A549 (cell line): ENCODE results near the gene PRDM5. TPM values are rescaled to one million over a fixed set of nuclear protein-coding genes. Genes with fewer than 3 reads are reported as not detected.

Source experiments
- ATAC-seq, 2 experiments: fragments of 200-7000 bp in 1 of 2; fragments of >200 bp in 1 of 2; cut with Nextera tagmentation in 1 of 2; cut with Tn5 transposase in 1 of 2; 3 replicates each; pipeline versions ENCODE4 v1.8.0 to v1.9.1; 2018 to 2020; ENCODE audit warnings: mild to moderate bottlenecking in 1 of 2, moderate library complexity in 1 of 2
- CTCF ChIA-PET: fragments of 300-600 bp; sonication (Branson Sonifier 250); formaldehyde crosslinking; extraction: SDS; loops from one replicate; lab custom pipeline; 2021; ENCODE audit warnings: antibody characterized with exemption, inconsistent platforms; lab: Yijun Ruan, JAX
- POLR2A ChIA-PET: fragments of 350-600 bp; formaldehyde crosslinking; extraction: SDS; loops from one replicate; lab custom pipeline; 2021; ENCODE audit warnings: antibody characterized with exemption, inconsistent platforms; lab: Yijun Ruan, JAX
- DNase-seq, 2 experiments: peaks; one replicate each; pipeline versions ENCODE4 v3.0.0 to v3.0.0-alpha.2; 2011 to 2016; ENCODE audit warnings: low read depth in 1 of 2, low spot score in 1 of 2
- FAIRE-seq: peaks from 2 replicates; lab custom pipeline; 2011; peaks lifted over from hg19 to GRCh38; lab: Jason Lieb, UNC
- H3K27ac ChIP-seq, 2 experiments: fragments of >200 bp; sonication (Bioruptor Twin); formaldehyde crosslinking; 3 replicates each; pipeline ENCODE4 v1.5.1; 2016 to 2017
- H3K4me1 ChIP-seq: fragments of >200 bp; sonication (Bioruptor Twin); formaldehyde crosslinking; 3 replicates; pipeline ENCODE4 v1.6.1; 2016
- H3K4me2 ChIP-seq: fragments of >200 bp; sonication (Bioruptor Twin); formaldehyde crosslinking; 3 replicates; pipeline ENCODE4 v1.6.1; 2016
- H3K4me3 ChIP-seq: fragments of >200 bp; sonication (Bioruptor Twin); formaldehyde crosslinking; 3 replicates; pipeline ENCODE4 v1.5.1; 2016
- H3K9me3 ChIP-seq: fragments of >200 bp; sonication (Bioruptor Twin); formaldehyde crosslinking; 3 replicates; pipeline ENCODE4 v1.6.1; 2016
- BHLHE40 ChIP-seq: IDR thresholded peaks from 2 replicates; pipeline ENCODE4 v1.6.1; 2012; ENCODE audit warnings: low read depth, low read length, inconsistent platforms
- CHD4 ChIP-seq: fragments of 200-600 bp; sonication (generic); IDR thresholded peaks from 2 replicates; pipeline ENCODE4 v1.6.1; 2016; ENCODE audit warnings: antibody characterized with exemption, mild to moderate bottlenecking, borderline replicate concordance
- ELK1 ChIP-seq: fragments of 150-350 bp; IDR thresholded peaks from 2 replicates; pipeline ENCODE4 v1.6.1; 2014; ENCODE audit warnings: low read depth, mild to moderate bottlenecking, low read length
- EP300 ChIP-seq, 2 experiments: fragments of >200 bp; sonication (Bioruptor Twin); formaldehyde crosslinking; IDR thresholded peaks; 2 replicates in 1 of 2; 3 replicates in 1 of 2; pipeline ENCODE4 v1.6.1; 2016 to 2017
- FOSB ChIP-seq: fragments of 250-450 bp; sonication (Bioruptor Pico); IDR thresholded peaks from 2 replicates; pipeline ENCODE4 v1.5.0; 2020; ENCODE audit warnings: mild to moderate bottlenecking, moderate library complexity
- FOSL2 ChIP-seq, 2 experiments: fragments of 450-650 bp in 1 of 2; fragments of >200 bp in 1 of 2; sonication (Bioruptor Twin) in 1 of 2; formaldehyde crosslinking; IDR thresholded peaks; 2 replicates each; pipeline versions ENCODE4 v1.5.0 to v1.6.1; 2016 to 2020; ENCODE audit warnings: mild to moderate bottlenecking in 1 of 2, moderate library complexity in 1 of 2
- GATA3 ChIP-seq: IDR thresholded peaks from 2 replicates; pipeline ENCODE4 v1.6.1; 2012; ENCODE audit warnings: borderline replicate concordance
- HDAC2 ChIP-seq: fragments of 200-600 bp; sonication (generic); IDR thresholded peaks from 2 replicates; pipeline ENCODE4 v1.6.1; 2016
- HEYL ChIP-seq: fragments of 250-450 bp; sonication (Bioruptor Pico); IDR thresholded peaks from 2 replicates; pipeline ENCODE4 v1.8.0; 2021; ENCODE audit warnings: mild to moderate bottlenecking, moderate library complexity
- HOXB5 ChIP-seq: fragments of 250-450 bp; sonication (Bioruptor Pico); IDR thresholded peaks from 2 replicates; pipeline ENCODE4 v1.5.0; 2020; ENCODE audit warnings: mild to moderate bottlenecking, moderate library complexity
- JUN ChIP-seq, 2 experiments: fragments of >200 bp; sonication (Bioruptor Twin); formaldehyde crosslinking; IDR thresholded peaks; 2 replicates in 1 of 2; 3 replicates in 1 of 2; pipeline ENCODE4 v1.6.1; 2016 to 2017
- KDM1A ChIP-seq: fragments of 200-600 bp; sonication (generic); IDR thresholded peaks from 2 replicates; pipeline ENCODE4 v1.6.1; 2016; ENCODE audit warnings: low read depth, mild to moderate bottlenecking
- KDM5A ChIP-seq: fragments of 200-600 bp; sonication (generic); IDR thresholded peaks from 2 replicates; pipeline ENCODE4 v1.6.1; 2016; ENCODE audit warnings: antibody characterized with exemption, mild to moderate bottlenecking
- MAFK ChIP-seq: fragments of 450-650 bp; IDR thresholded peaks from 2 replicates; pipeline ENCODE4 v1.6.1; 2014; ENCODE audit not compliant: partially characterized antibody
- MAZ ChIP-seq: fragments of 150-350 bp; IDR thresholded peaks from 2 replicates; pipeline ENCODE4 v1.6.1; 2014; ENCODE audit warnings: antibody characterized with exemption, low read depth, low read length, borderline replicate concordance
- NPAS2 ChIP-seq: fragments of 250-450 bp; sonication (Bioruptor Pico); IDR thresholded peaks from 2 replicates; pipeline ENCODE4 v1.8.0; 2022; ENCODE audit warnings: mild to moderate bottlenecking, moderate library complexity, borderline replicate concordance
- NR3C1 ChIP-seq: fragments of >200 bp; sonication (Bioruptor Twin); formaldehyde crosslinking; IDR thresholded peaks from 3 replicates; pipeline ENCODE4 v1.6.1; 2017
- POLR2A ChIP-seq: IDR thresholded peaks from 2 replicates; pipeline ENCODE4 v1.6.1; 2012; ENCODE audit warnings: mild to moderate bottlenecking, low read length
- POLR2AphosphoS2 ChIP-seq: conservative IDR thresholded peaks from 2 replicates; pipeline ENCODE4 v1.6.1; 2012; ENCODE audit warnings: low read length, improper control_type of control experiment, inconsistent platforms
- SMC3 ChIP-seq: fragments of >200 bp; sonication (Bioruptor Twin); formaldehyde crosslinking; IDR thresholded peaks from 3 replicates; pipeline ENCODE4 v1.6.1; 2018; ENCODE audit warnings: inconsistent platforms
- SREBF2 ChIP-seq: fragments of 450-650 bp; IDR thresholded peaks from 2 replicates; pipeline ENCODE4 v1.6.1; 2014; ENCODE audit warnings: mild to moderate bottlenecking, moderate library complexity
- ZC3H11A ChIP-seq: fragments of 450-650 bp; IDR thresholded peaks from 2 replicates; pipeline ENCODE4 v1.6.1; 2014; ENCODE audit warnings: antibody characterized with exemption, mild to moderate bottlenecking
- ZNF302 ChIP-seq: fragments of 250-450 bp; sonication (Bioruptor Pico); IDR thresholded peaks from 2 replicates; pipeline ENCODE4 v1.9.0; 2021; ENCODE audit warnings: inconsistent platforms, mild to moderate bottlenecking, moderate library complexity
- ZSCAN20 ChIP-seq: fragments of 250-450 bp; sonication (Bioruptor Pico); IDR thresholded peaks from 2 replicates; pipeline ENCODE4 v1.8.0; 2022; ENCODE audit warnings: mild to moderate bottlenecking, moderate library complexity
- WGBS: methylation state at CpG from one replicate; pipeline ENCODE4 v1.1.6; 2017; ENCODE audit errors: missing lambda C conversion rate; 5-methylcytosine and 5-hydroxymethylcytosine counted together
- polyA plus RNA-seq, 4 experiments: library from polyadenylated mRNA; depleted of rRNA in 3 of 4; stranded (reverse); fragments of >200 nt; fragmentation: RNase III in 1 of 4; extraction: RNeasy Plus Mini Kit Qiagen cat#74134 plus additional on column Dnase treatment in 1 of 4; gene quantifications; 2 replicates in 3 of 4; 3 replicates in 1 of 4; pipeline ENCODE4 v1.2.3, GENCODE V29; 2011 to 2017
- TF ChIP-seq, protein P1 (sequence below): fragments of 250-450 bp; sonication (Bioruptor Pico); IDR thresholded peaks from 2 replicates; pipeline ENCODE4 v1.5.0; 2020; ENCODE audit warnings: low read depth, mild to moderate bottlenecking, moderate library complexity
- TF ChIP-seq, protein P2 (sequence below): IDR thresholded peaks from 2 replicates; pipeline ENCODE4 v1.6.1; 2012

Gene PRDM5
- polyA plus RNA-seq, 2 of the 4 experiments (the other 2 are of a cell fraction) = 6.5 to 12.9 TPM

GRCh38 chr4:120673696-120674095, 248.8 kb downstream of the PRDM5 start:
- 44% methylated on average over 2 of the region's 3 CpGs for WGBS
- no peak overlapping the region for H3K4me2 ChIP-seq
- no peak overlapping the region for H3K4me3 ChIP-seq
- POLR2A ChIA-PET = no interaction called here
- ATAC-seq = no peak
- no peaks in the 10 kb centered on the region for H3K4me1 ChIP-seq
- no peak overlapping the region for H3K27ac ChIP-seq
- no peak for FAIRE-seq
- no peaks in the 10 kb centered on the region for H3K9me3 ChIP-seq
- no peak for TF ChIP-seq ZSCAN20
- no peak for TF ChIP-seq NR3C1
- no peak for TF ChIP-seq KDM5A
- TF ChIP-seq JUN (IDR thresholded peaks at IDR 0.05) = no peak
- no peak for TF ChIP-seq ZNF302 (CRISPR knock-in tag)
- no peak for TF ChIP-seq BHLHE40
- no peak for TF ChIP-seq KDM1A
- no peak for TF ChIP-seq EP300 (IDR thresholded peaks at IDR 0.05)
- no peak for TF ChIP-seq MAFK
- no peak for TF ChIP-seq GATA3
- no peak for DNase-seq
- CTCF ChIA-PET = no interaction called here

- POLR2A ChIA-PET = no interaction called here
- Histone ChIP-seq H3K4me3 (no peak overlapping the region), H3K4me2 (no peak overlapping the region), H3K27ac (no peak overlapping the region), H3K9me3 (no peaks in the 10 kb centered on the region), H3K4me1 (no peaks in the 10 kb centered on the region)
- no peak for TF ChIP-seq HEYL (CRISPR knock-in tag)
- TF ChIP-seq SREBF2 = no peak
- TF ChIP-seq, protein P1, sequence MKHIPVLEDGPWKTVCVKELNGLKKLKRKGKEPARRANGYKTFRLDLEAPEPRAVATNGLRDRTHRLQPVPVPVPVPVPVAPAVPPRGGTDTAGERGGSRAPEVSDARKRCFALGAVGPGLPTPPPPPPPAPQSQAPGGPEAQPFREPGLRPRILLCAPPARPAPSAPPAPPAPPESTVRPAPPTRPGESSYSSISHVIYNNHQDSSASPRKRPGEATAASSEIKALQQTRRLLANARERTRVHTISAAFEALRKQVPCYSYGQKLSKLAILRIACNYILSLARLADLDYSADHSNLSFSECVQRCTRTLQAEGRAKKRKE (CRISPR knock-in tag) = no peak
- no peak for TF ChIP-seq ZNF302 (CRISPR knock-in tag)
- no peak for TF ChIP-seq MAZ
- TF ChIP-seq FOSL2 (IDR thresholded peaks at IDR 0.05) = no peak
- TF ChIP-seq FOSL2 (CRISPR knock-in tag; IDR thresholded peaks at IDR 0.05) = no peak
- TF ChIP-seq FOSB (CRISPR knock-in tag) = no peak
- no peak for TF ChIP-seq KDM1A
- TF ChIP-seq, protein P2, sequence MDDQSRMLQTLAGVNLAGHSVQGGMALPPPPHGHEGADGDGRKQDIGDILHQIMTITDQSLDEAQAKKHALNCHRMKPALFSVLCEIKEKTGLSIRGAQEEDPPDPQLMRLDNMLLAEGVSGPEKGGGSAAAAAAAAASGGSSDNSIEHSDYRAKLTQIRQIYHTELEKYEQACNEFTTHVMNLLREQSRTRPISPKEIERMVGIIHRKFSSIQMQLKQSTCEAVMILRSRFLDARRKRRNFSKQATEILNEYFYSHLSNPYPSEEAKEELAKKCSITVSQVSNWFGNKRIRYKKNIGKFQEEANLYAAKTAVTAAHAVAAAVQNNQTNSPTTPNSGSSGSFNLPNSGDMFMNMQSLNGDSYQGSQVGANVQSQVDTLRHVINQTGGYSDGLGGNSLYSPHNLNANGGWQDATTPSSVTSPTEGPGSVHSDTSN = no peak
- TF ChIP-seq NPAS2 (CRISPR knock-in tag) = no peak
- no peak for TF ChIP-seq ZC3H11A
- TF ChIP-seq MAFK = no peak
- TF ChIP-seq CHD4 = no peak
- TF ChIP-seq HDAC2 = no peak
- TF ChIP-seq ELK1 = no peak
- FAIRE-seq (no peak), ATAC-seq (no peak), DNase-seq (no peak)
- 61% methylated on average over 5 of the region's 5 CpGs for WGBS
- CTCF ChIA-PET = no interaction called here
Measured at GRCh38 chr4:120672558-120673147, 249.9 kb downstream of the PRDM5 start.

- Histone ChIP-seq H3K4me2 (no peak overlapping the region), H3K4me3 (no peak overlapping the region), H3K4me1 (no peaks in the 10 kb centered on the region), H3K27ac (no peak overlapping the region), H3K9me3 (no peaks in the 10 kb centered on the region)
- TF ChIP-seq, protein P1 (CRISPR knock-in tag) = no peak
- TF ChIP-seq POLR2AphosphoS2 (no peak), POLR2A (no peak), ZSCAN20 (no peak), HOXB5 (no peak), SMC3 (no peak), NR3C1 (no peak)
- ChIA-PET CTCF (no interaction called here), POLR2A (no interaction called here)
- no peak for ATAC-seq
- DNase-seq = no peak
- WGBS = 28% methylated on average over 1 of the region's 1 CpG
- FAIRE-seq = no peak
Measured at GRCh38 chr4:120672076-120672475, 250.4 kb downstream of the PRDM5 start.
